IPS-18c (cell line): ENCODE data around the gene MORN1.
"Not testable (repeated sequence)": the region's sequence is repeated elsewhere in the genome, so short reads cannot be mapped to it uniquely, and the experiment has no call there.

Experiments used
- H3K4me3 ChIP-seq: 2 replicates; pipeline ENCODE4 v1.7.0; 2013; ENCODE audit warnings: low read depth, mild to moderate bottlenecking, low read length, moderate library complexity; ENCODE audit not compliant: insufficient read depth
- H3K9me3 ChIP-seq: one replicate; pipeline ENCODE4 v1.6.1; 2013; ENCODE audit warnings: mild to moderate bottlenecking, low read length, moderate library complexity; ENCODE audit not compliant: control insufficient read depth, insufficient read depth

The MORN1 gene

DNA sequence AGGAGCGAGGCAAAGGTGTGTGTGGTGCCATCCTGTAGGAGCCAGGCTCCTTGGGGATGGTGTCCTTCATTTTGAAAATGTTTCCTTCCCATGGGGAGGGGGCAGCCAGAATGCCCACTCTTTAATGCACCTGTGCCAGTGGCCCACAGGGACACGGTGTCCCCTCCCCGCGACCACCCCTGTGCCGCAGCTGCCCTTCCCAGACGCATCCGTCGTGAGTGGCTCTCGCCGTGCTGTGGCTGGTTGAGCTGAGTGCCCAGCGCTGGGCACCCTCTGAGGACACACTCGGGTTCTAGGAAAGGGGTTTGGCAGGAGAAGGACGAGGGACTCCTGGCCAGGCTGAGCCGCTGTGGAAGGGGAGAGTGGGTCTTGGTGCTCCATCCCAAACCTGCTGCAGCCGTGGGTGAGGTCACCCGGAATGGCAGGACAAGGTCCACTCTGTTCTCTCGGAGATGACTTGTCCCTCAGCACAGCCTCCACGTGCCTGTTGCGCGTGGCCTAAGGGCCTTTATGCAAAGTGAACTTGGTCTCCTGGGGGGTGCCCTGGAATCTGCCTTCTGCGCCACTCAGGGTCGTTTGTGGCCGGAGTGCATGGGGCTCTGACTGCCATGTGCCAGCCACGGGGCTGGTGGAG is 88.9 kb downstream of the MORN1 start:
- H3K4me3 ChIP-seq = no peak overlapping the region
- H3K9me3 ChIP-seq = no peaks in the 10 kb centered on the region

DNA sequence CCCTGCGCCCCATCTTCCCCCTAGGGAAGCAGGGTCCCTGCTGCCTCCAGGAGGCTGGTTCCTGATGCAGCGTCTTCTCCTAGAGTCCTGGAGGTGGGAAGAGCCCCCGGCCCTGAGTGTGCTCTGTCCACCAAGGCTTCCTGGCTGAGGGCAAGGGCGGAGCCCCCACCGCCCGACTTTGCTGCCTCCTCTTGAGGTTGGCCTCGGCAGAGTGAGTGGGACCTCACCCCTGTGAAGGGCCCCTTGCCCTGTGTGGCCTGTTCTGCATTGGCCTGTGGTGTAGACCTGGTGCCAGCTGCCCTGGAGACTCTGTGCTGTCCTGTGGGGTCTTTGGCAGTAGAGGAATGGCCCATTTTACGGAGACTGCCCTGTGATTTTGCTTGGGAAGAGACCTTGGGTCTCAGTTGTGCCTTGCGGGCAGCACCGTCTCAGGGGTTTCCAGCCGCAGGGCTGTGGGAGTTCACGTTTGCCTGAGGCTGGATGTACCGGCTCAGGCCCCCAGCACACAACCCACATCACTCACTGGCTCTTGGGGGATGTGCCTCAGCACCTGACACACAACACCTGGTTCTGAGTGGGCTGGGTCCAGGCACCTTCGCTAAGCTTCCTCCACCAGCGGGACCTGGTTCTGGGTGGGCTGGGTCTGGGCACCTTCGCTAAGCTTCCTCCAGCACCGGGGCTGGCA is 89.6 kb downstream of the MORN1 start:
- H3K9me3 ChIP-seq = no peaks in the 10 kb centered on the region
- no peak overlapping the region for H3K4me3 ChIP-seq

DNA sequence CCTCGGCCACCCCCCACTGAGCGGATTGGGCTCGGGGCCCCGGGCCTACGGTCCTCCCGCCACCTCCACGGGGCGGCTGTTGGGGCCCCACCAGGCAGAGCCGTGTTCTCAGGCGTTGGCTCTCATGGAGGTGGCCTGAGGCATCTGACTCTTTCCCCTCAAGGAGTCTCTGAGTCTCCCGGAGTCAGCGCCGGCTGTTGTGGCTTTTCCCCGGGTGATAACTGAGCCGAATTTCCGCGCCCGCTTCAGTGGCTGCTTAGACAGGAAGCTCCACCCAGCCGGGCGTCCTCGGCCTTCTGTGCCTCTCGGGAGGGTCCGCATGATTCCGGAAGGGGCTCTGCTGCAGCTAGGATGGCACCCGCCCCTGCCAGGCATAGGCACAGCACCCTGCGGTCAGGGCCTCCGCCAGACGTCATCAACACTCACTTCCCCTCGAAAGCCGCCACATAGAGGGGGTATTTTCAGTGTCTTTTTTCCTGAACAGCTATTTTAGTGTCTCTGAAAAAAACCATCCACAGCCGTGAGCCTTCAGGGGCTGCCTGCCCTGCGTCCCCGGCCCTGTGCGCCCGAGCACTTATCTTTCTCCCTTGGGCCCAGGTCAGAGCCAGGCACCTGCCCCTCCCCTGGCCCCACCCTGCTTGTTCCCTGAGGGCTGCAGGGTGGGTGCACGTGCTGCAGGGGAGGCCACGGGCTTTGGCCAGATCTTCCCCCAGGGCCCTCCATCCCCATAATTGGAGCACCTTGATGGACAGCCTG is 90.3 kb downstream of the MORN1 start:
- no peak overlapping the region for H3K4me3 ChIP-seq
- H3K9me3 ChIP-seq = no peaks in the 10 kb centered on the region

DNA sequence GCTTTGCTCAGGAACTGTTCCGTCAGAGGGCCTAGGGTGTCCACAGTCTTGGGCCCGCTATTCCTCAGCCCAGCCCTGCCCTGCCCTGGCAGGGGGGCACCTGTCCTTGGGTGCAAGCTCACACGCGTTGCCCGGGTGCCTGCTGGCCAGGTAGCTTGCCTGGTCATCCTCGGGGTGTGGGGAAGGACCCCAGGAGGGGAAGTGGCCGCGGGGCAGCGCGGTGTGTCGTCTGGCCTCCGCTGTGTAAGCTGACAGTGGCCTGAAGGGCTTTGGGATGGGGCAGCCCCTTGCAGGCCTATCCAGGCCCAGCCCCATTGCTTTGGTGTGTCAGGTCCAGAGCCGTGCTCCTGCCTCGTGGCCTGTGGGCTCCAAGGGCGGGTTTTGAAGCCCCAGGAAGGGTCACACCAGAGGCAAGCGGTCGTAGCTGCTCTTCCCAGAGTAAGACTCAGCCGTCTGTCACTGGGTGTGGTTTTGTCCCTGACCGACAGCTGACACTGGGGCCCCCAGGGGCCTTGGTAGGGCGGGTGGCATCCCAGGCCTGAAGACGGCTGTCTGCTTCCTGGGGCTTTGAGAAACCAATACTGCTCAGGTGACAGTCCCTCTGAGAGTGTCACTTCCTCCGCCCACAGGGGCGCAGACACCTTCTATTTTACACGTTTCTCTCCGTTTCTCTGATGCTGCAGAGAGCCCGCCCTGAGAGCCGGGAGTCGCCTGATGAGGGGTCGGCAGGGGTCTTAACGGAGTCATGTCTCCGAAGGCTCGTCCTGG is 91.2 kb downstream of the MORN1 start:
- Histone ChIP-seq H3K4me3 (no peak overlapping the region), H3K9me3 (no peaks in the 10 kb centered on the region)

DNA sequence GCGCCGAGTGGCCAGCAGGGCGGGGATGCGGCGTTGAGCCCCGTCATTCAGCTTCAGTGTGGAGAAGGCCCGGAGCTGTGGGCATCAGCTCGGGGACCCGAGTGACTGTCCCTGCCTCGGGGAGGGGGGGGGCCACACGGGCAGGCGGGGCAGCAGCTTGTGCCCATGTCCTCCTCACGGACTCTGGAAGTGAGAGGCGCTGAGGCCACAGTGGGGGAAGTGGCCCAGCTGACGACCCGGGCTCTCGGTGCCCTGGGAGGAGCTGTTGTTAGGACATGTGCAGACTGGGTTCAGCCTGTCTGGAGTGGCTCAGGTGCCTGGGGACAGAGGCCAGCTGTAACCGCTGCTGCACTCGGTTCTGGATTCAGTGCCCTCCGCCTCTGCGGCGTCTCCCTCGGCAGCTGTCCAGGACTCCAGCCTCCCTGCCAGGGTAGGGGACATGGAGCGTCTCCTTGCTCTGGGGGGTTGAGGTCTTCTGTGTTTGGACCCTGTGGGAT is 92.2 kb downstream of the MORN1 start:
- H3K4me3 ChIP-seq = no peak overlapping the region
- no peaks in the 10 kb centered on the region for H3K9me3 ChIP-seq

DNA sequence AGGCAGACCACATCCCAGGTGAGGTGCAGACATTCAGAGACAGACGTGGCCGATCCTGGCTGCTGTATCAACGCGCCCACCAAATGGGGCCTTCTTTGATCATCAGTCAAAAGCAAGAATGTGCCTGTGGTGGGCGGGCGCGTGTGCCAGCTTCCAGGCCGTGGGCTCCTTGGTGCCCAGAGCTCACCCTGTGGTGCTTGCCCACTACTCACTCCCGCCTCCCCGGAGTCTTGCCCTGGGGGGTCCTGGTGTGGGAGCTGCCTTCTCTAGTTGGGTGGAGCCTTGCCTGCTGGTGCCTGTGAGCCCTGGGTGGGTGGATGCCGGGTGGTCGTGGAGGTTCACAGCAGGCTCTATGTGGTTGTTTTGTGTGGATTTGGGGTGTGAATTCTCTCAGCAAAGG is 92.7 kb downstream of the MORN1 start:
- no peaks in the 10 kb centered on the region for H3K9me3 ChIP-seq
- no peak overlapping the region for H3K4me3 ChIP-seq

DNA sequence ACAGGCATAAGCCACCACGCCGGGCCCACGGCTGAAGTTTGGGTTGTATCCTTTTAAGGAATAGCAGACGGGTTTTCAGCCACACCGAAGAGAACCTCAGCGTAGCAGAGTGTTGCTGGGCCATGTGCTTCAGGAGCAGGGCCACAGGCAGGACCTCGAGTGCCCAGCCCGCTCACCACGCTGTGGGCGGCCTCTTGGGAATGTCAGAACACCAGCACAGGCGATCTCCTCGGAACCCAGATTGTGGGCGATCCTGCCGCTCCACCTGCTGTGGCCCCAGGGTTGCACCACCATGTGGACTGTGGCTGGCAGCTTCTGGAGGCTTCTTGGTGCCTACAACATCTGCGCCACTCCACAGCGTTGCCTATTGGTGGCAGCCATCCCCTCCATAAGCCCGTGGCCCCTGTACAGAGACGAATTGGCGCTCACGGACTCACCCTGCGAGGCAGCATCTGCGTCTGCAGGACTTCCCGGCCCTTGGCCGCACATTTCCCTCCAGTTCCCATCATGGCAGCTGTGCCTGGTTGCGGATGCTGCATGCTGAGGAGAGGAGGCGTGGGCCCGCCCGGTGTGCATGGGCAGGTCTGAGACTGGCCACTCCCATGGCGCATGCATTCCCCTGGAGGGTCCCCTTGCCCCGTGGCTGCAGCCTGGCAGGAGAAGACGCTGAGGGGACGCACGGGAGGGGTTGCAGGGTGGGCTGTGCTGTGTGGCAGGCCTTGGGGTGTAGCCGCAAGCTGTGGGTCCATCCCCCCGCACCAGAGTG is 93.9 kb downstream of the MORN1 start:
- Histone ChIP-seq H3K4me3 (no peak overlapping the region), H3K9me3 (no peaks in the 10 kb centered on the region)

DNA sequence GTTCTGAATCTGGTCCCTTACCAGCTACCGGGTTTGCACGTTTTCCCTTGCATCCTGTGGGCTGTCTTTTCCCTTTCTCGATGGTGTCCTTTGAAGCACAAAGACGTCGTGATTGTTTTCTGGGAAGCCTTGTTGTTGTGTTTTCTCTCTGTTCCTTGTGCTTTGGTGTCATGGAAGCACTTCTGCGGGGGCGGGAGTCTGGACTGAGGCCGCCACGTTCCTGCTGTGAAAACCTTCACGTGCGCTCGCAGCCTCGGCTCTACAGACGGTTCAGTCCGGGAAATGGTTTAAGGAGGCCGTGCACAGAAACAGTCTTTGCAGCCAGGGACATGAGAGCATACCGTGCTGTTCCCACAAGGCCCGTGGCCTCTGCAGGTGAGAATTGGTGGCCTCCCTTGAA is 94.7 kb downstream of the MORN1 start:
- no peaks in the 10 kb centered on the region for H3K9me3 ChIP-seq
- H3K4me3 ChIP-seq = no peak overlapping the region

DNA sequence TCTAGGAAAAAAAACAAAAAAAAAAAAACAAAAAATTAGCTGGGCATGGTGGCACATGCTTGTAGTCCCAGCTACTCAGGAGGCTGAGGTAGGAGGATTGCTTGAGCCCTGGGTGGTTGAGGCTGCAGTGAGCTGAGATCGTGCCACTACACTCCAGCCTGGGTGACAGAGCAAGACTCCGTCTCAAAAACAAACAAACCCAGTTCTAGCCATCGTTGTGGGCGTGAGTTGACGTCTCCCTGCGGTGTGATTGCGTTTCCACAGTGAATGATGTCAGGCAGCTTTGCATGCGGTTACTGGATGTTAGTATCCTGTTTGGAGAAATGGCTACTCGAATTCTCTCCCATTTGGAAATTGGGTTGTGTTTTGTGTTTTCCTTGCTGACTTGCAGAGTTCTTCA is 95.1 kb downstream of the MORN1 start:
- H3K4me3 ChIP-seq, H3K9me3 ChIP-seq: not testable (repeated sequence)

DNA sequence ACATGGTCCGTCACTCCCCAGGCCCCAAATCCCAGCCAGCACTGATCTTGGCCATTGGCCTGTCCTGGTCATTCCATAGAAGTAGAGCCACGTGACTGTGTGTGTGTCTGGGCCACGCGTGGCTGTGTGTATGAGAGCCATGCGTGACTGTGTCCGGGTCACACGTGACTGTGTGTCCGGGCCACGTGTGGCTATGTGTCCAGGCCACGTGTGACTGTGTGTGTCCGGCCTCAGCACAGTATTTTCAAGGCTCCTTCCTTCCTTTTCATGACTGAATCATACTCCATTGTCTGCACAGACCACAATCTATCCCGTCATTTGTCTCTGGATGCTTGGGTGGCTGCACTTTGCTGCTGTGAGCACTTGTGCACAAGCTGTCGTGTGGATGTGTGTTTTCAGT is 95.8 kb downstream of the MORN1 start:
- Histone ChIP-seq H3K4me3 (no peak overlapping the region), H3K9me3 (no peaks in the 10 kb centered on the region)

DNA sequence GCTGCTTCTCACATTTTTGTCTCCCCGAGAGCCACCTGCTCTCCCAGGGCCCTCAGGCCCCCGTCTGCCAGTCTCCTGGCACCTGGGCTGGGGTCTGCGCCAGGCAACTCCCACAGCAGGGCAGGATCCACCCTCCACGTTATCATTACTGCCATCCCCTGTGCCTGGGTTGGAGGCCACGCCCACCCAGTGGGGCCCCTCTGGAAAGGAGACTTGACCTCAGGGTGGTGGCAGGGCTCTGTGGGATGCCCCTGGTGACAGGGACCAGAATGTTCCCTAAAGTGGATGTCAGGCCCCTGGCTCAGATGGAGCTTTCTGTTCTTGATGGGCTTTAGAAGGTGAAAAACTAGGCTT is 96.7 kb downstream of the MORN1 start:
- Histone ChIP-seq H3K4me3 (no peak overlapping the region), H3K9me3 (no peaks in the 10 kb centered on the region)

DNA sequence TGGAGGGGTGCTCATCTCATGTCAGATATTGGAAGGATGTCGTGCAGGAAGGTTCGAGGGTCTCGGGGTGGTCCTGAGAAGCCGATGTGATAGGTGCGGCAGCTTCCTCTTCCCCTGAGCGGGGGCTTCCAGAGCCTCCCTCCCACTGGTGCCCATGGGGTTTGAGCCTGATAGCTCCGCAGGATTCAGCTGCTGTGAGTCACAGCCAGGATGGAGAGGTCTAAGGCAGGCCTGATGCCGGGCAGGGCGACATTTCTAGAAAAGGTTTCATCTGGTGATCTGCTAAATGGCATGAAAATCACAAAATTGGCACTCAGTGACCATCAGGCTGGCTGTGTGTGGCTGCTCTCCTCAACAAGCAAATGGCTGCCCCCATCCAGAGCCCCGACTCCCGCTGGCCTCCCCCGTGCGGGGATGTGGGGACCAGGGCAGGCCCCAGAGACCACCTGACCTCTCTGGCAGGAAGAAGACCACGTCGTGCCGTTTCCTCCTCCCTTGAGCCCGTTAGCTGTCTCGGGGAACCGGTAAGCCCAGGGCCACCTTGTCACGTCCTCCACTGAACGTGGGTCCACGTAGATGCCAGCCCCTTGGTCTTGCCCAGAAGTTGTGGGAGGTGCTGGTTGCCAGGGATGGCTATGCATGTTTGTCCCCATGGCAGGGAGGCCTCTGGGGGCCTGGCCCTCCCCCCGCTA is 97.2 kb downstream of the MORN1 start:
- no peak overlapping the region for H3K4me3 ChIP-seq
- H3K9me3 ChIP-seq = no peaks in the 10 kb centered on the region

DNA sequence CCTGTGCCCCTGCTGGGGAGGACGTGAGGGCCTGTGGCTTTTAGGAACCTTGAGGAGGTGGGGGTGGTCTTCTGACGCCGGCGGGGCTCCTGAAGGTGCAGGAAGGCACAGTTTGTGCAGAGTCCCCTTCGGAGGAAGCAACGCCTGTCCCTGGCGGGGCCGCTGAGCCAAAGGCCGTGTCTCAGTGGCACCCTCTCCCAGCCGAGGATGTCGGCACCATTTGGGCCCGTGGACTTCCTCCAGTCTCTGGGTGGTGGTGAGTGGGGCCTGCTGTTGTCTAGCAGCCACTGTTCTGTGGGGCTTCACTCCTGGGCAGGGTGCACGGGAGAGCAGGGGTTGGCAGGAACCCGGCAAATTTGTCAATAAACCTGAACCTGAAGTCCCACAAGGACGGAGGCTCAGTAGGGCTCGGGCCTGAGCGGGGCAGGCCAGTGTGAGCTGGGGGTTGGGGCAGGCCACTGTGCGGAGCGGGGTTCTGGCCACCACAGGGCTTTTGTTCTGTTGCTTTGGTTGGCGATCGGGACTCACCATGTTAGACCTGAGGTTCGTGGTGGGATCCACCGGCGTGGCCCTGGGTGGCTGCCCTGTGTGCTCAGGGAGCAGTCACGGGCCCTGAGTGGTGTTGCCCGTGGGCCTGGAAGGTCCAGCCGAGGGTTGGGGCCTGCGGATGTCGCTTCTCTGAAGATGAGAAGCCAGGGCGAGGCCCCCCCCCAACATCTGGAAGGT is 98.5 kb downstream of the MORN1 start:
- no peak overlapping the region for H3K4me3 ChIP-seq
- H3K9me3 ChIP-seq = no peaks in the 10 kb centered on the region

DNA sequence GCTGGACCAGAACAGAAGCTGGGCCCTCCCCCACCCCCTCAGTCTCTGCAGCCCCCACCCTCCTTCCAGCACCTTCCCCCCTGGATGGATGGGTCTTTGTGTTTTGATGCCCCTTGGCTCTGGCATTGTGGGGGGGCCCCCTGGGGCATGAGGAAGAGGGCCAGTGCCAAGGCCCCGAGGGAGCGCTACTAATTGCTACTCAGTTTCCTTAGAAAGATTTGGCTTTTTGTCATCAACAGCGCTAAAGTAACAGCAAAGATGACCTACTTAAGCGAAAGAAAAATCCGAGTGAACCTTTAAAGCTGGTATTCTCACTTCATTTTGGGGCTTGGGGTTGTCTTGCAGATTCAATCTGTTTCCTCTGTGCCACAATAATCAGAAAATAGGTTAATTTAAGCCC is 99.8 kb downstream of the MORN1 start:
- no peak overlapping the region for H3K4me3 ChIP-seq

DNA sequence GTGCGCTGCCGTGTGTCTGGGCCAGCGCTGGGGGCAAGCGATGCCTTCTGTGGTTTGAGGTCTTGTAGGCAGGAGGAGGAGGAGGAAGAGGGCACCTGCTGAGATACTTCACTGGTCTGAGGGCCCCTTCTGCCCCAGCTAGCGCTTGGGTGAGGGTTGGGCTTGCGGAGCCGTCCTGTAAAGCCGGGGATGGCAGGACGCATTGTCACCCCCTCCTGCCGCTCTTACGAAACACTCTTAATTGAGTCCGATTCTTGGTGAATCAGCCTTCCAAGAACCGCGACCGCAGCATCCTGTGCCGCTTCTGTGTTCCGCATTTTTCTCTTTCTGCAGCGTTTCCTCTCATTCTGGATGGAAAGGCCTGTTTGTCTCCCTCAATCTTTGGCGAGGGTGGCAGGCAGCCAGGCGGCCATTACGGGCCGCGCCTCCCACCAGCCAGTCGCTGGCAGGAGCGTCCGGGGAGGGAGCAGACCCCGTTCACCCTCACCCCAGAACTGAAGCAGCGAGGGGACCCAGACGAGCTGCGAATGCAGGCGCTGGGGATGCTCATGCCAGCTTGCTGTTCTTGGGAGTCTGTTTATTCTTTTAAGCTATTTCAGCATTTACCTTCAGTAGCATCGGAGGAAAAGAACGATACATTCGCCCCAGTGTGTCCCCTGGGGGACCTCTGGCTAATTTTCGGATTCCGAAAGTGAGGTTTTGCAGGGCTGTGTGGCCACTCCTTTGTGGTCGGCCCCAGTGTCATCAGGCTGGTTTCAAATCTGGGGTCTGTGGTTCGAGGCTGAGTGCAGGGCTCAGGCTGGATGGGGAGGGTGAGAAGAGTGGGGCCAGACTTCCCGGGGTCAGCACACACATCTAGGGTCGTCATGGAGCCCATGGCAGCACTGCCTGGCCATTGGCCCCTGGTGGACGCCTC is 100.5 kb downstream of the MORN1 start:
- Histone ChIP-seq H3K9me3 (no peaks in the 10 kb centered on the region), H3K4me3 (no peak overlapping the region)

More for the DNA sequence above, 99.8 kb downstream of the MORN1 start:
- H3K9me3 ChIP-seq = no peaks in the 10 kb centered on the region
